GM06990 (cell line): ENCODE measurements around the gene BRD4.

Source experiments
- DNase-seq: peaks from one replicate; pipeline ENCODE4 v3.0.0-alpha.2; 2011; ENCODE audit not compliant: insufficient read length; ENCODE audit errors: extremely low read depth
- H3K27me3 ChIP-seq: replicated peaks from 2 replicates; pipeline ENCODE4 v1.6.0; 2011; ENCODE audit warnings: low read length; ENCODE audit not compliant: control insufficient read depth, insufficient read depth
- H3K36me3 ChIP-seq: 2 replicates; pipeline ENCODE4 v1.5.1; 2011; ENCODE audit warnings: low read length; ENCODE audit not compliant: control insufficient read depth, insufficient read depth
- H3K4me3 ChIP-seq: replicated peaks from 2 replicates; pipeline ENCODE4 v1.5.1; 2011; ENCODE audit warnings: low read depth, mild to moderate bottlenecking, control low read depth, low read length
- TF ChIP-seq, protein P1 (sequence below): IDR thresholded peaks from 2 replicates; pipeline ENCODE4 v1.5.1; 2011; ENCODE audit warnings: low read length, control low read depth, mild to moderate bottlenecking, inconsistent platforms; ENCODE audit not compliant: insufficient read depth, poor library complexity, severe bottlenecking

Gene BRD4

DNA sequence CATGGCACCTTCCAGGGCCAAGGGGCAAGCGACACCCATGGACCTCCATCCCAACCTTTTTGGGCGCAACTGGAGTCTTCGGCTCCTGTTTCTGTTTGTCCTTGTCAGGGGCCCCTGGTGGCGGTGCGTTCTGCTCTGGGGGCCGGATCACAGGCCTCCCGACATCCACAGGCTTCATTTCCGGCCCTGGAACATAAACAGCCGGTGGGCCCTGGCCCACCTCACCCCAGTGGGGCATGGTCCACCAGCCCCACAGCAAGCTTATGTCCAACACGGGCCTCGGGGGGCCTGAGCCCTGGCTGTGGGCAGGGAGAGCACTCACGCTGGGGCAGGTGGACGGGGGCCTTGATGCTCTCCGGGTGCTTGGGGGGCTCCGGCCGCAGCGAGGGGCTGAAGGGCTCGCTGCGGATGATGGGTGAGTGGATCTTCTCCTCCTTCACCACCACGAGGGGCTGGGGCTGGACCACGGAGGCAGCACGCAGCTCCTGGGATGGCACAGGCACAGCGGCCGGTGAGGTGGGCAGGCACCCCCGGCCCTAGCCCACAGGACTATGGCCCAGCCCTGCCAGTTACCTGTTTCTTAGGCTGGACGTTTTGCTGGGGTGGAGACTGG is 92.9 kb downstream of the BRD4 start:
- Histone ChIP-seq H3K36me3 (peaks cover 42% of the 10 kb centered on the region), H3K4me3 (no peak overlapping the region), H3K27me3 (no peaks in the 10 kb centered on the region)
- TF ChIP-seq, protein P1, sequence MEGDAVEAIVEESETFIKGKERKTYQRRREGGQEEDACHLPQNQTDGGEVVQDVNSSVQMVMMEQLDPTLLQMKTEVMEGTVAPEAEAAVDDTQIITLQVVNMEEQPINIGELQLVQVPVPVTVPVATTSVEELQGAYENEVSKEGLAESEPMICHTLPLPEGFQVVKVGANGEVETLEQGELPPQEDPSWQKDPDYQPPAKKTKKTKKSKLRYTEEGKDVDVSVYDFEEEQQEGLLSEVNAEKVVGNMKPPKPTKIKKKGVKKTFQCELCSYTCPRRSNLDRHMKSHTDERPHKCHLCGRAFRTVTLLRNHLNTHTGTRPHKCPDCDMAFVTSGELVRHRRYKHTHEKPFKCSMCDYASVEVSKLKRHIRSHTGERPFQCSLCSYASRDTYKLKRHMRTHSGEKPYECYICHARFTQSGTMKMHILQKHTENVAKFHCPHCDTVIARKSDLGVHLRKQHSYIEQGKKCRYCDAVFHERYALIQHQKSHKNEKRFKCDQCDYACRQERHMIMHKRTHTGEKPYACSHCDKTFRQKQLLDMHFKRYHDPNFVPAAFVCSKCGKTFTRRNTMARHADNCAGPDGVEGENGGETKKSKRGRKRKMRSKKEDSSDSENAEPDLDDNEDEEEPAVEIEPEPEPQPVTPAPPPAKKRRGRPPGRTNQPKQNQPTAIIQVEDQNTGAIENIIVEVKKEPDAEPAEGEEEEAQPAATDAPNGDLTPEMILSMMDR, result no peak
- DNase-seq, result no peak

DNA sequence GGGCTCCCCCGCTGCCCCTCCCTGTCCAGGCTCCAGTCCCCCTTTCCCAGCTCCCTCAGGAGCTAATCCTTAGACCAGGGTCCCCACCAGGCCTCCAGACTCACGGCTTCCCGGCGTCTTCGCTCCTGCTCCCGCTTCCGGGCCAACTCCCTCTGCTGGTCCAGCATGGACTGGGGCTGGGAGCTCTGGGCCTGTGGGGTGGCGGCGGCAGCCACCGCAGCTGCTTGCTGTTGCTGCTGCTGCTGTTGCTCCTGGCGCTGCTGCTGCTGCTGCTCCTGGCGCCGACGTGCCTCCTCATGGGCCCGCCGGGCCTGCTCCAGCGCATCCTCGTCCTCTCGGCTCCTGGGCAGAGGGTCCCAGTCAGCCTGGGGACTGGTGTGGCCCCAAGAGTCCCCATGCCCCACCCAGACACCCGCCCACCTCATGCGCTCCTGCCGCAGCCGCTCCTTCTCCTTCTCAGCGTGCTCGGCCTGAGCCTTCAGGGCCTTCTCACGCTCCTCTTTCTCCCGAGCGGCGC is 93.6 kb downstream of the BRD4 start:
- Histone ChIP-seq H3K27me3 (no peaks in the 10 kb centered on the region), H3K36me3 (peaks cover 38% of the 10 kb centered on the region), H3K4me3 (no peak overlapping the region)
- no peak for DNase-seq
- TF ChIP-seq, protein P1, result no peak

DNA sequence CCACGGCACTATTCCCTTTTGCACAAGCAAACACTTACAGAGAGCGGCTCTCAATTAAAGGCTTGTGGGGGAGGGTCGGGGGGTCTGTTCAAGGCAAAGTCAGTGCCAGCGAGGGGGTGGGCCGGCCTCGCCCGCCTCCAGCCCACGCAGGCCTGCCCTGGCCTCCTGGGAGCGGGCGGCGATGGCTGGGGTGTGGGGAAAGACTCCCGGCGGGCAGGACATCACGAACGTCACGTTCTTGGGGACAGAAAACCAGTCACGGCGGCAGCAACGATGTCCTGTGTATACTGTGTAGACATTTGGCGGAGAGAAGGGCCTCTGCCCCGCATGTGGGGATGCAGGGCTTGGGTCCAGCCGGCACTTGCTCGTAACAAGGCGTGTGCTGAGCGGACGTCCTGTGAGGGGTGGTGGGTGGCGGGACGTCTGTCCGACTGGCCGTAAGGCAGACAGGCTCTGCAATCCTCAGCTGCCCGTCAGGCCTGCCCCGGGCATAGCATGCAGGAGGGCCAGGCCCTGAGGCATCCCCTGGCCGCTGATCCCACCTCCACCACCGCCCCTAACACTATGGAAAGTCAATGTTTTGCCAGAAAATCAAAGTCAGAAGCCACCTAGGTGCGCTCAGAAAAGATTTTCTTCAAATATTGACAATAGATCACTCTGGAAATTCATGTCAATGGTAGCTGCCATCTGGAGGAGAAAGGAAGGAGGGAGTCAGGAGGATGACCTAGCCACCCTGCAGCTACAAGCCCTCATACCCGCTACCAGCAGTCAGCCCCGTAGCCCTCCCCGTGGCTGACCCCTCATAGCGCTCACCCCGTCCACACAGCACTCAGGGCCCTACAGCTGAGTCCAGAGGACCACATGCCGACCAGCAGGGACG is 94.3 kb downstream of the BRD4 start:
- no peak for DNase-seq
- Histone ChIP-seq H3K4me3 (no peak overlapping the region), H3K36me3 (peaks cover 33% of the 10 kb centered on the region), H3K27me3 (no peaks in the 10 kb centered on the region)
- TF ChIP-seq, protein P1, result no peak

DNA sequence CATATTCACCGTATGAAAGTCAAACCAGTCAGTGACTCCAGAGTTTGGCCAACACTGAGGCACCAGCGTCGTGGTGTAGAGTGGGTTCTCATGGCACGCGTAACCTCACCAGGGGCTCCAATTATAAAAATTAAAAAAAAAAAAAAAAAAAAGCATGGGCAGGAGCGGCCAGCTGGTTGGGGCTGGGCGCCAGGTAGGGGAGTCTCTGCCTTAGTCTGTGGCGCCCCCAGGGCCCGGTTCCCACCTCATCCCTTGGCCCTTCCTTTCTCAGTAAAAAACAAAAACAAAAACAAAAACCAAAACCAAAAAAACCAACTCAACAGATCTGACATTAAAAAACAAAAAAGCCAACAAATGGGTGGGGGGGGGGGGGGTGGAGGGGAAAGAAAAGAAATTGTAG is 95.5 kb downstream of the BRD4 start:
- H3K27me3 ChIP-seq, result no peaks in the 10 kb centered on the region
- peaks cover 25% of the 10 kb centered on the region for H3K36me3 ChIP-seq
- no peak for DNase-seq
- no peak overlapping the region for H3K4me3 ChIP-seq
- TF ChIP-seq, protein P1, result no peak

DNA sequence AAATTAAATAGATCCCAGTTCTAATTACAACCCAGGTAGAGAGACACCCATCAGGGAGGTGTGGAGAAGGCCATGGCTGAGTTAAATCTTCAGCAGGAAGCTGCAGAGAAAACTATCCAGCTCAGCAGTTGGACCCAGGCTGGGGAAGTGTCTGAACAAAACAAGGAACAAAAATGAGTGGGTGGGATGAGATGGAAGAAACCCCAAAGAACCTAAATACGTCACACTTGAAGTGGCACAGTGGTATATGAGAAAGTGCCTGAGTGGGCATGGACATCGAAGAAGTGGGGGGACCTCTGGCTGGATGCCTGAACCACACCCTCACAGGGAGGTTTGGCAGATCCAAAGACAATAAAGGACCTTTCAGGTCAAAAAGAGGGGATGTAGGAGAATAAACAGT is 96.6 kb downstream of the BRD4 start:
- Histone ChIP-seq H3K27me3 (peaks cover 3% of the 10 kb centered on the region; the same call in 1 of the 2 replicates), H3K36me3 (peaks cover 23% of the 10 kb centered on the region), H3K4me3 (no peak overlapping the region)
- DNase-seq, result no peak
- TF ChIP-seq, protein P1, result no peak
